HG03039 (cell line): ENCODE measurements around the gene ASB15.
"Not testable (repeated sequence)": the region's sequence is repeated elsewhere in the genome, so short reads cannot be mapped to it uniquely, and the experiment has no call there.

Source experiments
- ATAC-seq: cut with Tn5 transposase; IDR thresholded peaks from one replicate; pipeline ENCODE4 v1.9.1; 2021; ENCODE audit warnings: mild to moderate bottlenecking, moderate library complexity; ENCODE audit not compliant: unreplicated experiment

The ASB15 gene

DNA sequence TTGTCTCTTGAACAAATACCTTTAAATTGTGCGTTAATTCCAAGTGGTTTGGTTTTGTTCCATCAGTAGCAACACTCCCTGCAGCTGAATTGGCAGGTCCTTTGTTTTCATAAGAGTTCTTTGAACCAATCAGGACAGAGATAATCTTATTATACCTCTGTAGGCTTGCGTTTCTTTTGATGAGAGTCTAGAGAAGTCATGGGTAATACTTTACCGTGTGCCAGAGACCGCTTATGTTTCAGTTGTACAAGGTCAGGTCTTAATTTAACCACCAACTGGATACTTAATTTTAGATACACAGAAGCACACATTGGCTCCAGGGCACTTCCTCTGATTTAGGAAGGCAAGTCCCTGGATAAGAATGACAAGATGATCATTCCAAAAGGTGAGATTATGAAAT lies at the start of gene ASB15:
Gene ASB15, plus strand, starts transcription at position 292 of the 400 bp plus-strand sequence. CDS start 12,682 bp downstream, outside the sequence.
- no peak for ATAC-seq

DNA sequence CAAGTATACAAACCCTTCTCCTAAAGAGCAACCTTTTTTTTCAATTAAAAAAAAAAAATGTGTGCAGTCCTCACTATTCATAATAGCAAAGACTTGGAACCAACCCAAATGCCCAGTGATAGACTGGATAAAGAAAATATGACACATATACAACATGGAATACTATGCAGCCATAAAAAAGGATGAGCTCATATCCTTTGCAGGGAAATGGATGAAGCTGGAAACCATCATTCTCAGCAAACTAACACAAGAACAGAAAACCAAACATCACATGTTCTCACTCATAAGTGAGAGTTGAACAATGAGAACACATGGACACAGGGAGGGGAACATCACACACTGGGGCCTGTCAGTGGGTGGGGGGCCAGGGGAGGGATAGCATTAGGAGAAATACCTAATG lies 49.5 kb upstream of the ASB15 start:
- not testable (repeated sequence) for ATAC-seq

DNA sequence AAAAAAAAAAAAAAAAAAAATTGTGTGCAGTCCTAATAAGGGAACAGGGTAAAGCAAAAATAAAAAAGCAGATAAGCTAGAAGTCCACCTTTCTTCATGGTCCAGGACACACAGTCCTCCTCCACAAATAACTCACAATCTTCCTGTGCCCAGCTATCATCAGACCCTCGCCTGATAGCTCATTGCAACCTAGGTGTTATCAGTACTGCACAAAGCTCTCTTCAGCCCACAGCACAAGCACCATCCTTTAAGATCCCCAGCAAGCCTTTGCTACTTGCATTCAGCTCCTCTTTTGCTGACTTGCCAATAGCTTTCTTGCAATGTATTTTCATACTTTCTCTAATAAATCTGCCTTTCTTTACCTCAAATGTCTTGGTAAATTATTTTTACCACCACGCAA lies 49.0 kb upstream of the ASB15 start:
- no peak for ATAC-seq

DNA sequence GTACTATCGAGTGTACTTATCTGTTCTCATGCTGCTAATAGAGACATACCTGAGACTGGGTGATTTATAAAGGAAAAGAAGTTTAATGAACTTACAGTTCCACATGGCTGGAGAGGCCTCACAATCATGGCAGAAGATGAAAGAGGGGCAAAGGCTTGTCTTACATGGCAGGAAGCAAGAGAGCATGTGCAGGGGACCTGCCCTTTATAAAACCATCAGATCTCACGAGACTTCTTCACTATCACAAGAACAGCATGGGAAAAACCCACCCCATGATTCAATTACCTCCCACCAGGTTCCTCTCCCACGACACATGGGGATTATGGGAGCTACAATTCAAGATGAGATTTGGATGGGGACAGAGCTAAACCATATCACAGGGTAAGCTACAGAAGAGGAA lies 48.5 kb upstream of the ASB15 start:
- ATAC-seq: no peak

DNA sequence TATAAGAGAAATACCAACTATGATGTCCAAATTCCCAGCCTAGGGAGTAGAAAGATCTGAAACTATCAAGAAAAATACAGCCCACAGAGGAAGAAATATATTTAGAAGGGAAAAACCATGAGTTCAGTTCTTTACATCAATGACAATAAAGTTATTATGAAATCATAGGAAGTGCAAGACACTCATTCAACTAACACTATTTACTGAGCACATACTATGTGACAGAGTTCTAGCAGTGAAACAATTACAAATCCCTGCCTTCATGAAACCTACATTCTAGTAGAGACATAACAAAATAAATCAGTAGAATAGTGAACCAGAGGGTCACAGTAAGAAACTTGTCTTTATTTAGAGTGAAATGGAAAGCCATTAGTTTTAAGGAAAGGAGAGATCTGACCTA lies 46.1 kb upstream of the ASB15 start:
- ATAC-seq: no peak

DNA sequence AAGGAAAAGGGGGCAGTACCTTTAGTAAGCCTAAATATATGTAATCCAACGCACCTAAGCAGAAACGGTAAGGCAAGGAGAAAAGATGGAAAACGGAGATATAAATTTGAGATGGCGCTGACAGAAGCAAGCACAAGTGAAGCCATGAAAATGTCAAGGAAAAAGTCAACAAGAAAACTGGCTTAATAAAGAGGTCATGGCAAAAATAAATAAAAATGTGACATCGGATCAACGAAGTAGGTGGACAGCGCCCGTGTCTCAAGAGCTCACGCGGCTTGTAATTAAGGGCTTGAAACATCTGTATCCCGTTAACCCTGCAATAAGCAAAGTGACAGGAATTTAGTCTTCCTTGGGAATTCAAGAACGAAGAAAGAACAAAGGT lies 44.6 kb upstream of the ASB15 start:
- ATAC-seq: no peak

DNA sequence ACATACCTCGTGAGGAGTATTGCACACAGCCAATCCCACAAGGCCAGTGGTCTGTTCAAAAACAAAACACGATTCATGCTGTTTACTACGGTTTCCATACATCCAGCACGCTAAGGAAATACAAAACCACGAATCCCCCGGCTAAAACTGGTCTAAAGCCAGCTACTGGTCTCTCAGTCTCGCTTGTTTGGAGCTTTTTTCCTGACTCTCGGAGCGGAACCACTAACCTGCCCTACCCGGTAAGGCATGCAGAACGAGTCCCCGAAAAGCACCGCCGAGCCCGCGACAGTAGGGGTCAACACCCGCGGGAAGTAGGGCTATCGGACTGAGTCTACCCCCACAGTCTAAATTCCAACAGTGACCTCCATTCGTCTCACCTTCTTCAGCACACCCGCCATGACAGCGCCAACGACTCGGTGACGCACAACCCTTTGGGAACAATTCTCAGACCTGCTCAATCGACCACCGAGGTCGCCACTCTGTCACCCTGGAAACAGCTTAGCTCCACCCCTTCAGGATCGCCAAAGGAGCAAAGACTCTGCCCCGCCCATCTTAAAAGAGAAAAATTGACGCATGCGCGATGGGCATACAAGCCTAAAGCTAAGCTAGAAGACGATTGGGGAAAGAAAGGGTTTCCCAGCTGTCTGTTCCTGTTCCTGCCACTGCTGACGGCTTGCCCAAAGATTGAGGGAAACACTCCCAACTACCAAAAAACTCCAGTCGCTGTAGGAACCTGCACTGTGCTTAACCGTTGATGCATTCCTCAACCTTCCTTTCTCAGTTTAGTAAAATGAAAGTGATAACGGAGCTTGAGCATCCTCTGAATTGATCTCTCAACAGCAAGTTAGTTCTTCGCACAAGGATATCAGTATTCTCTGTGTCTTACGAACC lies 44.0 kb upstream of the ASB15 start, which contains the start of gene NDUFA5:
Gene NDUFA5, minus strand, starts transcription at position 421 of the 891 bp plus-strand sequence. Its CDS starts 23 bp downstream, at position 398.
- peak; percentile 99 for ATAC-seq

DNA sequence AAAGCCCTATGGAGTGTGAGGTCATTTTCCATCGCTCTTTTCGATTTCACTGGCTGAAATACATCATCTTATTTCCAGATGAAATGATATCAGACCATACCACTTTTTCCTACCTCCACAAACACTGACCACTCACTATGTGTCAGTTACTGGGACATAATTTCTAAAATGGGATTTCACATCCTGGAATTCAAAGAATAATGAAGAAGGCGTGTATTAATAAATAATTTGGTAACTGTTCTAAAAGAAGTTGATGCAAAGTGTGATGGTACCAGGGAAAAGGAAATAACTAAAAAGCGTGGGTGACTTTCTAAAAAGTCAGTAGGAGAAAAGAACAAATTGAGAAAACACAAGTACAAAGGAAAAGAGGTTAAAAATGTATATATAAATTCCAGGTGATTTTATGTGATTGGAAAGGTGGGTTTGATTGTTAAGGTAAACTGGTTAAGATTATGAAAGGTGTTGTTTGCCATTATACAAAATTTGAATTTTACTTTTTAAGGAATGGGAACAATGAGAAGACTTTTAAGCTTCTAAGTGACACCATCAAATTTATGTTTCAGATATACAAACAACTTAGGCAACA lies 43.2 kb upstream of the ASB15 start:
- no peak for ATAC-seq

DNA sequence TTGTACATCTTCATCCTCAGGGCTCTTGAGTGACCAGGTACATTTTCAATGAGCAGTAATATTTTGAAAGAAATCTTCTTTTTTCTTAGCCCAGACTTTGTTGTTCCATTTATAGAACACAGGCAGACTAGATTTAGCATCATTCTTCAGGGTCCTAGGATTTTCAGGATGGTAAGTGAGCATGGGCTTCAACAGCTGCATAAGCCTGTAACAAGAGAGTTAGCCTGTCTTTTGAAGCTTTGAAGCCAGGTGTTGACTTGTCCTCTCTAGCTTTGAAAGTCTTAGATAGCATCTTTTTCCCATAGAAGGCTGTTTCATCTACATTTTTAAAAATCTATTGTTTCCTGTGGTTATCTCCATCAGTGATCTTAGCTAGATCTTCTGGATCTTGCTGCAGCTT lies 39.5 kb upstream of the ASB15 start:
- no peak for ATAC-seq

DNA sequence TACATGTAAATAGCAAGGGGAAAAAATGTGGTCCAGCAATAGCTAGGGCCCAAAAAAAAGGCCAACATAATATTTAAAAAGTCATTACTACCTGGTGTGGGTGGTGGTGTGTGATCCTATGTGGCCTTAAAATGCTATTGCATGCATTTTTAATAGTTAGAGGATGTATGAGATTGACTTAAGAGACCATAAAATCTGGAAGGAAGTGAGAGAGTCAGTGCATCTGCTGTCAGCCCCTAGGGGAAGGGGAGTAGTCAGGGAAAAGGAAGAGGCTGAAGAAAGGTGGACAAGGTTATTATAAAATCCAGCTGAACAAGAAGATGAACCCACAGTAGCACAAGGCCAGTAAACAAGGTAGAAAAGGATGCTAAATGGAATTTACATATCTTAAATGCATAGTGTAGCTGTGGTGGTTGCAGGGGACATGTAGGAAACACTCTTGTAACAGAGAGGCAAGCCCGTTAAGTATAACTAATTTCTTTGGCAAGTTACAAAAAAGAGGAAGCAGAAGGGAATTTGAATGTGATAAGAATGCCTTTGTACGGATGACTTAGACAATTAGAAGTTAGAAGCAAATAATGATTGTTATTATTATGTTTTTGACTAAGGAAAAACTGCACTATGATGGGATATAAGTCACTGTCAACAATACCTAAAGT lies 32.1 kb upstream of the ASB15 start:
- ATAC-seq: no peak

DNA sequence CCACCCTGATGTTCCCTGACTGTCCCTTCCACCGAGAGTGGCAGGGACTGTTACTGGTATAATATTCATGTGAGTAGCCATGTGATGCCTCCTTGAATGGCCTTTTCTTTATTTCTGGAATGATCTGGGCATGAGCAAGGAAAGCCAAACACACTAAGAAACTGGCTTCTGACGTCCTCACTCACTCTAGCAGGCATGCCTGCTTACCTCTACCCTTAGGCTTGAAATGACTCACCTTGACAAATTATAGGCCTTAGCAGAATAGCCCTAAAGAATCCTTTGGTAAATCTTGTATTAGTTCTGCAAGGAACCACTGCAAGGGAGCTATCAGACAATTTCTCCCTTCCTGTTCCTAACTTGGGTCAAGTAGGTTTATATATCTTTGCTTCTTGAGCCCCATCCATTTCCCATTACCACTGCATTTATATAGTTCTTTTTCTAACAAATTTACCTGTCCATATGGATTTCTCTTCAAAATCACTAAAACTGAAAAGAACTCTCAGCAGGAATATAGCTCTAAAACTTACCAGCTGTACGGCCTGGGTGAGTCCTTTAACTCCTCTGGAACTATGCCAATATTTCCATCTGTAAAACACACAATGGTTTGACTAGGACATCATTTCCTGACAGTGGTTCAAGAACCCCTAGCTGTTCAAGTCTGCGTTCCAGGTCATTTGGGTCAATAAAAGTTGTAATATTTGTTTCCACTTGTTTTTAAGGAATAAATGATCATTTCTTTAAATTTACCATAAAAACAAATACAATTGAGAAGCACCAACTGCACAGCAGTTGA lies 31.0 kb upstream of the ASB15 start:
- no peak for ATAC-seq

DNA sequence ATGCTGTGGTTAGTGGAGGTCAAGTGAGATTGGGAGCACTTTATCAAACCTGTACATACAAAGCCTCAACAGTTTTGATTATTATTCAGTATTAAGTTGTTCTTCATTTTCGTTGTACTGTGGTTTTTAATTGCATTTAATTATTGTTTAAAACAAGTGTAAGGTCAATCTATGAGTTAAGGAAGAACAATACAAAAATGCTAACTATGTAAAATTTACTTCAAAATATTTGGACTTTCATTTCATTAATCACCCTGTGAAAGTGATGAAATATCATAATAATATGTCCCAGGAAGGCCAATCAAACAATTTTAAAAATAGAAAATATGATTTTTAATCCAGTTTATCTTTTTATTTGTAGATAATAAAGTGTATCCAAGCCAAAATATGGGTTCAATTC lies 30.4 kb upstream of the ASB15 start:
- ATAC-seq: no peak

DNA sequence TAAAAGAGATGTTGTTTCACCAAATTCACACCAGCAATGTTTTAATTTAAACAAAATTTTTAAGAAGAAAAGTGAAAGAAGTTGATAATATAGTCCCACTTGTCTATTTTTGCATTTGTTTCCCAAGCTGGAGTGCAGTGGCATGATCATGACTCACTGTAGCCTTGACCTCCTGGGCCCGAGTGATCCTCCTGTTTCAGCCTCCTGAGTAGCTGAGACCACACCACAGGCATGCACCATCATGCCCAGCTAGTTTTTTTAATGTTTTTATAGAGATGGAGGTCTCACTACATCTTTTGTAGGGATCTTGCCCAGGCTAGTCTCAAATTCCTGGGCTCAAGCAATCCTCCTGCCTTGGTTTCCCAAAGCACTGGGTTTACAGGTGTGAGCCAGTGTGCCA lies 29.9 kb upstream of the ASB15 start:
- ATAC-seq: no peak

DNA sequence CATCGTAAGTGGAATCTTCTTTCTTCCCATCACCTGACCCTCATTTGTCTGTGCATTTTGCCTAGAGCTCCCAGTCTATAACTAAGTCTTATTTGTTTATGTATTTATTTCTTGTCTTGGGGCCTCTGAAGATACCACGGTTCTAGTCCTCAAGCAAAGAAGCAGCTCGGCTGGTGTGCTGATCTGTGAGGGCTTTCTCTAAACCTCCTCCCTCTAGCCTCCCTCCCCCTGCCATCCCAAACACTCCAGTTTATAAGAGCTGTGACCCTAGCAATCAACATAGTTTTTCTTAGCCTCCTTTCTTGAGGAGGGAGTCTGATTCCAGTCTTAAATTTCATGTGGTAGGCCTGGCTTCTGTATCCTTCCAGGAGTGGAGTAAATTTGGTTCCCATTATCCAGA lies 28.3 kb upstream of the ASB15 start:
- ATAC-seq: no peak

DNA sequence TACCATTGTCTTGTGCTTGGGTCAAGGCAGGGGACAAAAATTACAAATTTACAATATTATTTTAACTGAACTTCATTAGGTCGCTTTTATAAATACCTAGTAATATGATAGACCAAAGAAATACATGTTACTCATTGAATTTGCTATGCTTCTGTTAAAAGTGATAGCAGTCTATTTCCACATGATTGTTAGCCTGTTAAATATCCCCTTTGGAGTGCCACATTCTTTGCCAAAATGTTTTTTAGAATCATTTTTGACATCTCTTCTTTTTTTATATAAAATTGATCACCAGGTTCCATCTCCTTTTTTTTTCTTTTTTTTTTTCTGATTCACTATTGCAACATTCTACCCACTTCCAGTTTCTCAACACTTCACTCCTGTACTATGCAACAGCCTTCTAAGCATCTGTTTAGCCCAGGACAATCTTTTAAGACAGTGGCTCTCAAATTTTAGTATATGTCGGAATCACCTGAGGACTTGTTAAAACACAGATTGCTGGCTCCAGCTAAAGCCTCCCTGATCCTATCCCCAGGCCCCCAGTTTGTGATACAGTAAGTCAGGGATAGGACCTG lies 27.6 kb upstream of the ASB15 start:
- ATAC-seq: no peak

DNA sequence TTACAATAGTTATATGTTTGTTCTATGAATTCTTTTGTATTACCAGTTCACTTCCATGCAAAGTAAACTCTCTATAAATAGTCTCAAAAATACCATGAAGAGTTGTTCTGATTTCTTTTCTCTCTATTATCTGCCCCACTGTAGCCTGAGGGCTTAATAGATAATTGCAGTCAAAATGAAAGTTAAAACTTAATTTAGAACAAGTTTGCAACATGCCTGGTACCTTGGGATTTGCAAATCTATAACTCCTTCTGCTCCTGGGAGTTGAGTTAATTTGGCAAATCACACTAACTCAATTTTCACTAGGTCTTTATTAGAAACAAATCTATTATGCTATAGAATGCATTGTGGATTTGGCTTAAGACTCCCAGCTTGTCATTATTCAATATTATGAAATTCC lies 22.2 kb upstream of the ASB15 start:
- no peak for ATAC-seq

DNA sequence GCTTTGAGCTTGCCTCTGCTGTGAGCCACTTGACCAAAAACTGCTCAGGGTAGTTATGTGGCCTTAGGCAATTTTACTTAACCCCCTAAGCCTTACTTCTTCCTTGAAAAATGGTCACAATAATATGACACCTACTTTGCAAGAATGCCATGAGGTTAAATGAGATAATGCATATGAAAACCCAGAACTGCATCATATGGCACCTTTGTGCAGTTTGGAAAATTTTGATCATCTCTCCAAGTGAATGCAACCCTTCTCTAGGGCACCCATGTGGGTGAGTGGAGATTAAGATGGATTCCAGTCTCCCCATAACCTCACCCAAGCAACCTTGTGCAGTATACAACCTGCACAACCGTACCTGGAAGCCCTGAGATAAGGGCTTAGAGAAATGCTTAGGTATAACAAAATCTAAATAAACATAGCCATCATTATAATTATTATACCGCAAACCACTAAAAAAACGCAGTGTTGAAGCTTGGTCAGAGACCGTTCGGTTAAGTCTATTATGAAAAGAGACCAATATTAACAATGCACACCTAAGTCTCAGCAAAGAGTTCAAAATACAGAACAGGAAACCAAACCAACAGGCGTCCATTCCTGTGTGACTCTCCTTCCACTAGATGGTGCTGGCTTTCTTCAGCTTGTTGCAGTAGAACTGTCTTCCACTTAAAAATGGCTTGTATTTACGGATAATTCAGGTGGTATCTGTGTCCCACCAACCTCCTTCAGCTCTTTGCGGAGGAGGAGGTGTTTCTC lies 21.0 kb upstream of the ASB15 start:
- no peak for ATAC-seq

DNA sequence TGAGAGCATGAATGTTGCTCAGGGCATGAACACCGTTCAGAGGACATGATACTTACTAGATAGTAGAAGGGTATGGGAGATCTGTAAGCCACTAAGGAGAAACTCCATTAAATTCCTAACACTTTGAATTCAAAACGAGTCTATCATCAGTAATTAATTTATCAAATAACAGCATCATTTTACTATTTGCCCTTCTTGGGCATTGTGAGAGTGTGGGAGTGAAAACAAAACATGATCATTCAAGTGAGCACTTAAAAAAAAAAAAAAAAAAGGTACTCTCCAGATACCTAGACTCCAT lies 20.5 kb upstream of the ASB15 start:
- ATAC-seq: no peak

DNA sequence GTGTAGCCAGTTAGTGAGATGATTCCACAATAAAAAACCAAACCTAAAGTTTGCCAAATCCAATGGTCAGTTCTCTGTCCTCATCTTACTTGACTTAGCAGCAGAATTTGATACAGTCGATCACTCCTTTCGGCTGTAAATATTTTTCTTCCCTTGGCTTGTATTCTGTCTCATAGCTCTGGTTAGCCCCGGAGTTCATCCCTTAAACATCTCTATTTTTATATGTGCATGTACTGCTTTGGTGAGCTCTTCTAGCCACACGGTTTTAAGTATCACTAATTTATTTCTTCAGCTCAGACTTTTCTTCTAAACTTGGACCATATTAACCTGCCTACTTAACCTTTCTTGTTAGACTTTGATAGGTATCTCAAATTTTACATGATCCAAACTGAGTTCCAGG lies 17.8 kb upstream of the ASB15 start:
- ATAC-seq: no peak

DNA sequence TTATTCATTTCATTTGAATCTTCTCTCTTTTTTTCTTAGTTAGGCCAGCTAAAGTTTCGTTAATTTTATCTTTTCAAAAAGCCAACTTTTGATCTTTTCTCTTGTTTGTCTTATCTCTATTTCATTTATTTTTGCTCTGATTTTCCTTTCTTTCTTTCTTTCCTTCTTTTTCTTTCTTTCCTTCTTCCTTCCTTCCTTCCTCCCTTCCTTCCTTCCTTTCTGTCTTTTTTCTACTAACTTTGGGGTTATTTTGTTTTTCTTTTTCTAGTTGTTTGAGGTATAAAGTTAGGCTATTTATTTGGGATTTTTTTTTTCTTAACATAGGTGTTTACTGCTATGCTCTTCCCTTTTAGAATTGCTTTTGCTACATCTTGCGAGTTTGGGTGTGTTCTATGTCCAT lies 13.2 kb upstream of the ASB15 start:
- ATAC-seq: no peak
